Measurements from ENCODE around the gene LRRC25.
"Not testable (repeated sequence)": the region's sequence is repeated elsewhere in the genome, so short reads cannot be mapped to it uniquely, and the experiment has no call there.

Gene LRRC25

GRCh38 chr19:18373892-18374629, 23.4 kb downstream of the LRRC25 start:
- DNase-seq: peak; percentile 18

- DNase-seq: no peak
Measured at GRCh38 chr19:18373407-18373891, 24.0 kb downstream of the LRRC25 start.

GRCh38 chr19:18368504-18369222, 28.8 kb downstream of the LRRC25 start:
- no peak for DNase-seq

- DNase-seq: no peak
Measured at GRCh38 chr19:18366021-18366435, 31.4 kb downstream of the LRRC25 start.

- peak; percentile 32 for DNase-seq
Measured at GRCh38 chr19:18364826-18365528, 32.4 kb downstream of the LRRC25 start.

GRCh38 chr19:18364277-18364825, 33.1 kb downstream of the LRRC25 start:
- not testable (repeated sequence) for DNase-seq

GRCh38 chr19:18363787-18364186, 33.6 kb downstream of the LRRC25 start:
- DNase-seq: no peak

GRCh38 chr19:18362934-18363542, 34.4 kb downstream of the LRRC25 start:
- DNase-seq: no peak

- DNase-seq: no peak
Measured at GRCh38 chr19:18361646-18362045, 35.8 kb downstream of the LRRC25 start.

GRCh38 chr19:18357041-18357440, 40.4 kb downstream of the LRRC25 start:
- DNase-seq: no peak

- DNase-seq: not testable (repeated sequence)
Measured at GRCh38 chr19:18354743-18355142, 42.7 kb downstream of the LRRC25 start.

GRCh38 chr19:18353378-18354005, 43.9 kb downstream of the LRRC25 start:
- no peak for DNase-seq

- DNase-seq: no peak
Measured at GRCh38 chr19:18351544-18351943, 45.9 kb downstream of the LRRC25 start.

GRCh38 chr19:18350490-18350889, 46.9 kb downstream of the LRRC25 start:
- DNase-seq: no peak

- no peak for DNase-seq
Measured at GRCh38 chr19:18349524-18350128, 47.8 kb downstream of the LRRC25 start.

- DNase-seq: not testable (repeated sequence)
Measured at GRCh38 chr19:18348818-18349339, 48.5 kb downstream of the LRRC25 start.

GRCh38 chr19:18348171-18348570, 49.3 kb downstream of the LRRC25 start:
- no peak for DNase-seq

GRCh38 chr19:18346091-18346490, 51.3 kb downstream of the LRRC25 start:
- DNase-seq: no peak

- no peak for DNase-seq
Measured at GRCh38 chr19:18345296-18345695, 52.1 kb downstream of the LRRC25 start.

- DNase-seq: no peak
Measured at GRCh38 chr19:18344582-18344950, 52.9 kb downstream of the LRRC25 start.

GRCh38 chr19:18342090-18342632, 55.3 kb downstream of the LRRC25 start:
- no peak for DNase-seq
